Sigmoid colon (tissue), 7 donors: ENCODE results near the gene EBI3. TPM values are rescaled to one million over a fixed set of nuclear protein-coding genes. Genes with fewer than 3 reads are reported as not detected.
"Not testable (repeated sequence)": the region's sequence is repeated elsewhere in the genome, so short reads cannot be mapped to it uniquely, and the experiment has no call there.

Source experiments
- DNase-seq: peaks from one replicate; pipeline ENCODE4 v3.0.0-alpha.2; 2019
- H3K27ac ChIP-seq, 4 donors: fragments of 200-600 bp; sonication (generic); one replicate each; pipeline ENCODE4 v1.5.1; 2016 to 2019; ENCODE audit warnings: mild to moderate bottlenecking in 1 of 4
- H3K27me3 ChIP-seq, 3 donors: fragments of 200-600 bp; sonication (generic); one replicate each; pipeline ENCODE4 v1.5.1; 2019; ENCODE audit warnings: mild to moderate bottlenecking in 1 of 3
- H3K36me3 ChIP-seq, 4 donors: fragments of 200-600 bp; sonication (generic); one replicate each; pipeline ENCODE4 v1.5.1; 2016 to 2019
- H3K4me1 ChIP-seq, 4 donors: fragments of 200-600 bp; sonication (generic); one replicate each; pipeline ENCODE4 v1.5.1; 2017 to 2019
- H3K4me3 ChIP-seq, 4 donors: fragments of 200-600 bp; sonication (generic); one replicate each; pipeline ENCODE4 v1.5.1; 2017 to 2019; ENCODE audit warnings: mild to moderate bottlenecking in 2 of 4, moderate library complexity in 1 of 4
- H3K9me3 ChIP-seq, 4 donors: fragments of 200-600 bp in 3 of 4; sonication (generic) in 3 of 4; one replicate each; pipeline versions ENCODE4 v1.5.1 to v1.6.1; 2013 to 2019
- CTCF ChIP-seq, 4 experiments: fragments of 450-650 bp in 3 of 4; fragments of 200-600 bp in 1 of 4; IDR thresholded peaks; one replicate each; pipeline ENCODE4 v1.5.1; 2016 to 2019; ENCODE audit warnings: antibody characterized with exemption in 4 of 4, mild to moderate bottlenecking in 3 of 4, moderate library complexity in 2 of 4
- EP300 ChIP-seq, 4 donors: sonication (generic); formaldehyde crosslinking; IDR thresholded peaks; one replicate each; pipeline ENCODE4 v1.6.1; 2017; ENCODE audit warnings: antibody characterized with exemption in 4 of 4
- POLR2A ChIP-seq, 2 donors: fragments of 450-650 bp; IDR thresholded peaks; one replicate each; pipeline ENCODE4 v1.6.1; 2016; ENCODE audit warnings: antibody characterized with exemption in 2 of 2, mild to moderate bottlenecking in 2 of 2, moderate library complexity in 2 of 2
- POLR2AphosphoS5 ChIP-seq, 4 donors: sonication (generic); formaldehyde crosslinking; IDR thresholded peaks; one replicate each; pipeline ENCODE4 v1.6.1; 2017; ENCODE audit warnings: antibody characterized with exemption in 4 of 4
- WGBS, 2 donors: extraction: QIAGEN DNeasy Blood & Tissue Kit; methylation state at CpG; one replicate each; pipeline ENCODE4 v1.1.7; 2013; 5-methylcytosine and 5-hydroxymethylcytosine counted together
- intact Hi-C: fragments of 100-400 bp; cut with DNase I; formaldehyde crosslinking; loops from one replicate; pipeline ENCODE4 v1.15.1; 2023
- polyA plus RNA-seq, 3 donors: library from polyadenylated mRNA; stranded (reverse); fragments of 200-250 nt; gene quantifications; one replicate each; pipeline ENCODE4 v1.2.3, GENCODE V29; 2013
- total RNA-seq, 4 donors: library from RNA; depleted of rRNA; stranded (reverse); fragments of >200 nt; gene quantifications; one replicate each; pipeline ENCODE4 v1.1.0, GENCODE V29; 2016
- donor health status: healthy with polysubstance abuse.
- donor health status: Bipolar disorder and iron deficiency.
- donor health status: healthy.

Gene EBI3
- total and polyA plus RNA-seq, 7 donors, result 1.7 to 17.6 (median 3.6) TPM

DNA sequence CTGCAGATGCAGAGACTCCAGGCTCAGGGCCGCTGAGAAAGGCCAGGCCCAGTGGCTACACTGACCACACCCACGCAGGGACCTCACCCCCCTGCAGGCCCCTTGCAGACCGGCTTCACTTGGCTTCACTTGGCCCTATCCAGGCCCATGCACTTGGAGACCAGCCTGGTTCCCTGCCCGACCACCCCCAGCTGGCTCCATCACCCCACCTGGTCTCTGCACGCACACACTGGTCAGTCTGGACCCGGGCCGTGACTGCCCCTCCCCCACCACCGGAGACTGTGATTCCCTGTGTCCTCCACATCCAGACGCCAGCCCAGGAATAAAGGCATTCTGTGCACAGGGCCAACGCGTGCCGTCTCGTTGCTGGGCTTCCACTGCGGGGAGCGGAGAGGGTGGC is 4.9 kb upstream of the EBI3 start:
- Histone ChIP-seq H3K36me3 (no peaks in the 10 kb centered on the region), H3K27ac (no peak overlapping the region), H3K9me3 (no peaks in the 10 kb centered on the region), H3K4me3 (no peak overlapping the region), H3K4me1 (no peaks in the 10 kb centered on the region), H3K27me3 (peaks cover 4 to 22% (median 6%) of the 10 kb centered on the region in 3 donors)
- TF ChIP-seq EP300 (IDR thresholded peaks at IDR 0.05), result no peak
- no peak for TF ChIP-seq POLR2A (IDR thresholded peaks at IDR 0.05)
- TF ChIP-seq CTCF (IDR thresholded peaks at IDR 0.05), result no peak
- TF ChIP-seq POLR2AphosphoS5 (IDR thresholded peaks at IDR 0.05), result no peak
- DNase-seq, result no peak
- WGBS, 2 donors, result 75 to 76% methylated on average over 15 of the region's 15 CpGs
- intact Hi-C loops, result no loop called here

GRCh38 chr19:4225885-4226284 is 3.4 kb upstream of the EBI3 start:
- DNase-seq, result no peak
- Histone ChIP-seq H3K36me3 (no peaks in the 10 kb centered on the region), H3K9me3 (no peaks in the 10 kb centered on the region), H3K4me1 (no peaks in the 10 kb centered on the region), H3K4me3 (no peak overlapping the region), H3K27ac (no peak overlapping the region), H3K27me3 (peaks cover 6 to 35% (median 9%) of the 10 kb centered on the region in 3 donors)
- WGBS, 2 donors, result 74 to 82% methylated on average over 8 of the region's 8 CpGs
- TF ChIP-seq POLR2AphosphoS5 (IDR thresholded peaks at IDR 0.05), result no peak
- TF ChIP-seq CTCF (IDR thresholded peaks at IDR 0.05), result no peak
- TF ChIP-seq POLR2A (IDR thresholded peaks at IDR 0.05), result no peak
- no peak for TF ChIP-seq EP300 (IDR thresholded peaks at IDR 0.05)
- intact Hi-C loops, result no loop called here

- Histone ChIP-seq H3K27ac (no peak overlapping the region), H3K36me3 (no peaks in the 10 kb centered on the region), H3K9me3 (no peaks in the 10 kb centered on the region), H3K4me1 (no peaks in the 10 kb centered on the region), H3K4me3 (no peak overlapping the region), H3K27me3 (peaks cover 6 to 48% (median 17%) of the 10 kb centered on the region in 3 donors)
- TF ChIP-seq EP300 (IDR thresholded peaks at IDR 0.05) (no peak), POLR2AphosphoS5 (IDR thresholded peaks at IDR 0.05) (no peak), CTCF (IDR thresholded peaks at IDR 0.05) (no peak)
- intact Hi-C loops, result no loop called here
- no peak for DNase-seq
These were observed 1.6 kb upstream of the EBI3 start for GRCh38 chr19:4227771-4228170.

GRCh38 chr19:4228765-4229178 is 551 bp upstream of the EBI3 start:
- H3K27me3 ChIP-seq, result peaks cover 12 to 58% (median 22%) of the 10 kb centered on the region in 3 donors
- no peaks in the 10 kb centered on the region for H3K36me3 ChIP-seq
- no peak overlapping the region for H3K4me3 ChIP-seq
- intact Hi-C loops, result no loop called here
- H3K27ac ChIP-seq, result no peak overlapping the region
- H3K9me3 ChIP-seq, result no peaks in the 10 kb centered on the region
- H3K4me1 ChIP-seq, result no peaks in the 10 kb centered on the region
- whole genome bisulfite sequencing, 2 donors, result 46 to 69% methylated on average over 2 of the region's 2 CpGs
- DNase-seq, result no peak
- TF ChIP-seq POLR2AphosphoS5 (IDR thresholded peaks at IDR 0.05), result no peak
- no peak for TF ChIP-seq CTCF (IDR thresholded peaks at IDR 0.05)
- TF ChIP-seq EP300 (IDR thresholded peaks at IDR 0.05), result no peak
- no peak for TF ChIP-seq POLR2A (IDR thresholded peaks at IDR 0.05)

- H3K27ac ChIP-seq, H3K4me3 ChIP-seq, H3K36me3 ChIP-seq, H3K9me3 ChIP-seq, H3K4me1 ChIP-seq, intact Hi-C loops, DNase-seq: not testable (repeated sequence)
- H3K27me3 ChIP-seq, result peaks cover 12 to 67% (median 22%) of the 10 kb centered on the region in 3 donors
- 78 to 90% methylated on average over 6 of the region's 6 CpGs for WGBS, 2 donors
These were observed 914 bp downstream of the EBI3 start for GRCh38 chr19:4230237-4230636.

- DNase-seq, H3K4me3 ChIP-seq, H3K27ac ChIP-seq, H3K36me3 ChIP-seq, intact Hi-C loops, H3K4me1 ChIP-seq, H3K9me3 ChIP-seq: not testable (repeated sequence)
- 86 to 93% methylated on average over 6 of the region's 6 CpGs for WGBS, 2 donors
- peaks cover 12 to 67% (median 22%) of the 10 kb centered on the region in 3 donors for H3K27me3 ChIP-seq
These were observed 2.2 kb downstream of the EBI3 start for GRCh38 chr19:4231521-4231920.

GRCh38 chr19:4232139-4232538 is 2.8 kb downstream of the EBI3 start:
- 76 to 82% methylated on average over 5 of the region's 5 CpGs for WGBS, 2 donors
- H3K9me3 ChIP-seq, H3K4me3 ChIP-seq, H3K4me1 ChIP-seq, intact Hi-C loops, DNase-seq, H3K27ac ChIP-seq, H3K36me3 ChIP-seq: not testable (repeated sequence)
- H3K27me3 ChIP-seq, result peaks cover 12 to 66% (median 22%) of the 10 kb centered on the region in 3 donors
